DND-41 (cell line): ENCODE results near the gene RBM7.

Experiments
- ATAC-seq: fragments of 200-7000 bp; cut with Tn5 transposase; 3 replicates; pipeline ENCODE4 v1.9.1; 2021; ENCODE audit warnings: low read depth; ENCODE audit not compliant: insufficient read depth
- DNase-seq: peaks from one replicate; pipeline ENCODE4 v3.0.0-alpha.2; 2020
- H2AFZ ChIP-seq: 2 replicates; pipeline ENCODE4 v1.6.0; 2012; ENCODE audit warnings: low read depth, low read length
- H3K27ac ChIP-seq: 2 replicates; pipeline ENCODE4 v1.5.1; 2012; ENCODE audit warnings: low read length, inconsistent platforms
- H3K27me3 ChIP-seq: fragments of 200-600 bp; sonication (generic); 2 replicates; pipeline ENCODE4 v1.6.0; 2012; ENCODE audit warnings: low read length, mild to moderate bottlenecking, inconsistent platforms; ENCODE audit not compliant: insufficient read depth, poor library complexity
- H3K36me3 ChIP-seq: 2 replicates; pipeline ENCODE4 v1.5.1; 2012; ENCODE audit warnings: low read length, inconsistent platforms; ENCODE audit not compliant: insufficient read depth
- H3K4me1 ChIP-seq: 2 replicates; pipeline ENCODE4 v1.5.1; 2012; ENCODE audit warnings: mild to moderate bottlenecking, low read length; ENCODE audit not compliant: insufficient read depth
- H3K4me2 ChIP-seq: 2 replicates; pipeline ENCODE4 v1.6.0; 2012; ENCODE audit warnings: mild to moderate bottlenecking, moderate library complexity, low read length, inconsistent platforms; ENCODE audit not compliant: insufficient read depth
- H3K4me3 ChIP-seq, 2 experiments: fragments of 200-600 bp in 1 of 2; shearing (Covaris generic) in 1 of 2; 2 replicates each; pipeline ENCODE4 v1.5.1; 2012 to 2016; ENCODE audit warnings: inconsistent platforms in 2 of 2, low read length in 2 of 2, mild to moderate bottlenecking in 2 of 2, low read depth in 1 of 2, moderate library complexity in 1 of 2
- H3K79me2 ChIP-seq: 2 replicates; pipeline ENCODE4 v1.6.0; 2012; ENCODE audit warnings: low read length, inconsistent platforms; ENCODE audit not compliant: insufficient read depth
- H3K9ac ChIP-seq: 2 replicates; pipeline ENCODE4 v1.6.0; 2012; ENCODE audit warnings: low read depth, mild to moderate bottlenecking, inconsistent platforms, low read length, moderate library complexity
- H3K9me3 ChIP-seq: 2 replicates; pipeline ENCODE4 v1.5.1; 2012; ENCODE audit warnings: low read length, moderate library complexity, mild to moderate bottlenecking, inconsistent platforms; ENCODE audit not compliant: insufficient read depth, severe bottlenecking
- H4K20me1 ChIP-seq: 2 replicates; pipeline ENCODE4 v1.6.0; 2012; ENCODE audit warnings: low read length; ENCODE audit not compliant: insufficient read depth
- CTCF ChIP-seq: IDR thresholded peaks from 2 replicates; pipeline ENCODE4 v1.5.1; 2012; ENCODE audit warnings: borderline replicate concordance, low read length, moderate library complexity, mild to moderate bottlenecking; ENCODE audit not compliant: poor library complexity, severe bottlenecking; ENCODE audit errors: extremely low read depth
- EZH2 ChIP-seq: IDR thresholded peaks from 3 replicates; pipeline ENCODE4 v1.6.1; 2012; ENCODE audit warnings: borderline replicate concordance, low read depth, mild to moderate bottlenecking, moderate library complexity, low read length, inconsistent platforms; ENCODE audit not compliant: severe bottlenecking

Gene RBM7

GRCh38 chr11:114442536-114442935 is 42.1 kb downstream of the RBM7 start:
- Histone ChIP-seq H3K9me3 (no peaks in the 10 kb centered on the region), H3K27me3 (no peaks in the 10 kb centered on the region), H4K20me1 (0 out of 2 replicates have a peak, but pooled peaks cover 3% of the 10 kb centered on the region), H3K79me2 (peaks cover 61% of the 10 kb centered on the region), H3K4me1 (peaks cover 37% of the 10 kb centered on the region), H3K4me2 (no peak overlapping the region), H3K27ac (no peak overlapping the region), H3K4me3 (no peak overlapping the region), H3K9ac (no peak overlapping the region), H2AFZ (no peak overlapping the region), H3K36me3 (peaks cover 32% of the 10 kb centered on the region)
- DNase-seq (no peak), ATAC-seq (no peak)
- TF ChIP-seq EZH2: no peak

GRCh38 chr11:114447444-114447843 is 47.0 kb downstream of the RBM7 start:
- no peaks in the 10 kb centered on the region for H3K9me3 ChIP-seq
- no peak for DNase-seq
- H2AFZ ChIP-seq: no peak overlapping the region
- H3K79me2 ChIP-seq: peaks cover 31% of the 10 kb centered on the region
- no peaks in the 10 kb centered on the region for H3K27me3 ChIP-seq
- 0 out of 2 replicates have a peak, but pooled peaks cover 5% of the 10 kb centered on the region for H3K4me1 ChIP-seq
- ATAC-seq: no peak
- no peak overlapping the region for H3K27ac ChIP-seq
- no peak overlapping the region for H3K4me2 ChIP-seq
- TF ChIP-seq CTCF (no peak), EZH2 (no peak)
- H3K4me3 ChIP-seq: no peak overlapping the region
- H4K20me1 ChIP-seq: 0 out of 2 replicates have a peak, but pooled peaks cover 3% of the 10 kb centered on the region
- H3K36me3 ChIP-seq: peaks cover 63% of the 10 kb centered on the region
- H3K9ac ChIP-seq: no peak overlapping the region

- DNase-seq: no peak
- Histone ChIP-seq H3K27me3 (no peaks in the 10 kb centered on the region), H3K27ac (no peak overlapping the region), H3K36me3 (peaks cover 67% of the 10 kb centered on the region), H4K20me1 (0 out of 2 replicates have a peak, but pooled peaks cover 3% of the 10 kb centered on the region), H3K79me2 (peaks cover 26% of the 10 kb centered on the region), H2AFZ (no peak overlapping the region), H3K9me3 (no peaks in the 10 kb centered on the region), H3K4me1 (0 out of 2 replicates have a peak, but pooled peaks cover 5% of the 10 kb centered on the region), H3K4me3 (no peak overlapping the region), H3K4me2 (no peak overlapping the region), H3K9ac (no peak overlapping the region)
- TF ChIP-seq CTCF (no peak), EZH2 (no peak)
- no peak for ATAC-seq
Measured at GRCh38 chr11:114447892-114448291, 47.4 kb downstream of the RBM7 start.

- Histone ChIP-seq H3K79me2 (peaks cover 17% of the 10 kb centered on the region), H3K9me3 (no peaks in the 10 kb centered on the region), H3K9ac (no peak overlapping the region), H3K4me1 (0 out of 2 replicates have a peak, but pooled peaks cover 2% of the 10 kb centered on the region), H3K27ac (no peak overlapping the region), H3K36me3 (peaks cover 75% of the 10 kb centered on the region), H4K20me1 (0 out of 2 replicates have a peak, but pooled peaks cover 3% of the 10 kb centered on the region), H3K4me3 (no peak overlapping the region), H3K27me3 (no peaks in the 10 kb centered on the region), H3K4me2 (no peak overlapping the region), H2AFZ (no peak overlapping the region)
- ATAC-seq: no peak
- TF ChIP-seq EZH2 (no peak), CTCF (no peak)
- no peak for DNase-seq
Measured at GRCh38 chr11:114448749-114449482, 48.5 kb downstream of the RBM7 start.
